ENCODE results near the gene CHTOP.
"Not testable (repeated sequence)": the region's sequence is repeated elsewhere in the genome, so short reads cannot be mapped to it uniquely, and the experiment has no call there.

CHTOP gene

DNA sequence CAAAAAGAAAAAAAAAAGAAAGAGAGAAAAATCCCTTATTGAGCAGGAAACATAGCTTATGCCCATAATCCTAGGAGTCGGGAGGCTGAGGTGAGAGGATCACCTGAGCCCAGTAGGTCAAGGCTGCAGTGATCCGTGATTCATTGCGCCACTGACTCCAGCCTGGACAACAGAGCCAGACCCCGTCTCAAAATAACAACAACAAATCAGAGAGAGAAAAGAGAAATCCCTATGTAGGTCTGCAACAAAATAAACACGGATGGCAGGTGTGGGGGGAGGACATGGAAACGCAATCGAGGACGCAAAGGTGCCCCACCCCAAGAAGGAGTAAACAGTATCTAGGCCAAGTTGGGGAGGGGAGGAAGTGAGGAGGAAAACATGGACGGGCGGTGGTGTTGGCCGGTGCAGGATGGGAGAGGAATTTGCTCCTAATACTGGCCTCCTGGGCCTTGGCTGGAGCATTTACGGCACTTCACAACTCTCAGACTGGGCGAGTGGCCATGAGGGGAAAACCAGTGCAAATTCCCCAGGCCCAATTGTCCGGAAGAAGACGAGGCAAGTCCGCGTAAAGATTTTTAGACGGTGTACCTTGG is 609 bp upstream of the CHTOP start:
- H3K27me3 Mint-ChIP-seq (ENCODE audit: low read depth) = no peaks in the 10 kb centered on the region
- peaks cover 28% of the 10 kb centered on the region for H3K4me1 Mint-ChIP-seq (ENCODE audit: low read depth)
- no peak for DNase-seq (ENCODE audit: low spot score)
- peak overlapping the region; percentile 100 for H3K27ac Mint-ChIP-seq
- peak overlapping the region; percentile 95 for H3K4me3 Mint-ChIP-seq
- no peaks in the 10 kb centered on the region for H3K9me3 Mint-ChIP-seq
- peaks cover 24% of the 10 kb centered on the region for H3K36me3 Mint-ChIP-seq (ENCODE audit: low read depth)

DNA sequence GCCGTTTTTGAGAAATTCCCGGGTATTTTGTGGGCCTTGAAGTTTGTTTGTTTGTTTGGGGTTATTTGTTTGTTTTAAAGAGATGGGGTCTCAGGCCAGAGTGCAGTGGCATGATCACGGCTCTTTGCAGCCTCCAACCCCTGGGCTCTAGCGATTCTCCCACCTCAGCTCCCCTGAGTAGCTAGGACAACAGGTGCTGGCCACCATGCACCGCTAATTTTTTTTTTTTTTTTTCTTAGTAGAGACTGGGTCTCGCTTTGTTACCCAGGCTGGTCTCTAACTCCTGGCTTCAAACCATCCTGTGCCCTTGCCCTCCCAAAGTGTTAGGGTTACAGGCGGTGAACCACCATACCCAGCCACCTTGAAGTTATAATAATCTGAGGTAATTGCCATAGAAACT is 2.0 kb downstream of the CHTOP start:
- Mint-ChIP-seq H3K4me1 (ENCODE audit: low read depth) (peaks cover 27% of the 10 kb centered on the region), H3K9me3 (no peaks in the 10 kb centered on the region), H3K4me3 (peak overlapping the region; percentile 95), H3K27ac (peak overlapping the region; percentile 70), H3K36me3 (ENCODE audit: low read depth) (peaks cover 38% of the 10 kb centered on the region), H3K27me3 (ENCODE audit: low read depth) (no peaks in the 10 kb centered on the region)
- no peak for DNase-seq (ENCODE audit: low spot score)

DNA sequence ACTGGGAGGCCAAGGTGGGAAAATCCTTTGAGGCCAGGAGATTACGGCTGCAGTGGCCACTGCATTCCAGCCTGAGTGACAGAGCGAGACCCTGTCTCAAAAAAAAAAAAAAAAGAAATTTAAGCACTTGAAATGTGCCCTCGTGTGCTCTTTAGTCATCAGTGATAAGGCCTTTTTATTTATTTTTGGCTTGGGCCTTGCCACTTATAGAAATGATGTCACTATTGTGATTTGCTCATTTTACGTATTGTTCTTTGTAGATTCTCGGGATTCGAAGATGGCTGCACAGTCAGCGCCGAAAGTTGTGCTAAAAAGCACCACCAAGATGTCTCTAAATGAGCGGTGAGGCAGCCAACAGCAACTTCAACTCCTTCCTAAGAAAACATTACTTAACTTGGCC is 2.4 kb downstream of the CHTOP start:
- Mint-ChIP-seq H3K27ac (no peak overlapping the region), H3K4me3 (no peak overlapping the region), H3K4me1 (ENCODE audit: low read depth) (peaks cover 28% of the 10 kb centered on the region), H3K27me3 (ENCODE audit: low read depth) (no peaks in the 10 kb centered on the region), H3K36me3 (ENCODE audit: low read depth) (peaks cover 43% of the 10 kb centered on the region), H3K9me3 (no peaks in the 10 kb centered on the region)
- no peak for DNase-seq (ENCODE audit: low spot score)

DNA sequence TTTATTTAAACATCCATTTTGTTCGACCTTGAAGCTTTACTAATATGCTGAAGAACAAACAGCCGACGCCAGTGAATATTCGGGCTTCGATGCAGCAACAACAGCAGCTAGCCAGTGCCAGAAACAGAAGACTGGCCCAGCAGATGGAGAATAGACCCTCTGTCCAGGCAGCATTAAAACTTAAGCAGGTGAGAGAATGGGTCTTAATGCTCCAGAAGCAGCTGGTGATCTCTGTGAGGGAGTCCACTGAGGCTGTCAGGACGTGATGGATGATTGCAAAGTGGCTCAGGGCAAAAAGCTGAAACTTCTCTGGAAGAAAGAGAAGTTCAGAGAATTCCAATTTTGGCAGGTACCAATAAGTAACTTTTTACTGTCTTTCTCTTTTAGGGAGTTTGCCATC is 4.4 kb downstream of the CHTOP start:
- Mint-ChIP-seq H3K4me1 (ENCODE audit: low read depth) (peaks cover 20% of the 10 kb centered on the region), H3K27ac (no peak overlapping the region), H3K4me3 (no peak overlapping the region), H3K27me3 (ENCODE audit: low read depth) (no peaks in the 10 kb centered on the region), H3K9me3 (no peaks in the 10 kb centered on the region), H3K36me3 (ENCODE audit: low read depth) (peaks cover 60% of the 10 kb centered on the region)
- DNase-seq (ENCODE audit: low spot score) = no peak

DNA sequence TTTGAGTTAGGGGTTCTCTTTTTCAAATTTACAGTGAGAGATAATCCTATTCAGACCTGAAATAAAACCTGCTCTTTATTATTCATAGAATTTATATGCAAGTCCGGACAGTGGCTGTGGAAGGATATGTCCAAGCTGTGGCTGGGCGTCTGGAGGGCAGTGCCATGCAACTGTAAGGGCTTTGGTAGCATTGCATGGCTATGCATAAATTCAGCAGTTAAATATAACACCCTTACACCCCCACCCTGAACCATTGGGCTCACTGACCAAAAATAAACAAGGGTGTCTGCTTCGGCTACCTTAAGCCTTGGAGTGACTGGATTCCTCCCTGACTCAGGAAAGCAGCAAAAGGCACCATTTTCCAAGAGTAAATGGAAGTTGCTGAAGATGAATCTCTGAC is 5.4 kb downstream of the CHTOP start:
- H3K4me1 Mint-ChIP-seq (ENCODE audit: low read depth) = peaks cover 20% of the 10 kb centered on the region

DNA sequence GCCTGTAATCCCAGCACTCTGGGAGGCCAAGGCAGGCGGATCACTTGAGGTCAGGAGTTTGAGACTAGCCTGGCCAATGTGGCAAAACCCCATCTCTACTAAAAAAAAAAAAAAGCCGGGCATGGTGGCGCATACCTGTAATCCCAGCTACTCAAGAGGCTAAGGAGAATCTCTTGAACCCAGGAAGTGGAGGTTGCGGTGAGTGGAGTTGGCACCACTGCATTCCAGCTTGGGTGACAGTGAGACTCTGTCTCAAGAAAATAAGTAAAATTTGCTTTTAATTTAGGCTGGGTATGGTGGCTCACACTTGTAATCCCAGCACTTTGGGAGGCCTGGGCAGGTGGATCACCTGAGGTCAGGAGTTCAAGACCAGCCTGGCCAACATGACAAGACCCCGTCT is 6.3 kb downstream of the CHTOP start:
- DNase-seq (ENCODE audit: low spot score); H3K4me3 Mint-ChIP-seq; H3K27ac Mint-ChIP-seq; H3K27me3 Mint-ChIP-seq (ENCODE audit: low read depth); H3K9me3 Mint-ChIP-seq: not testable (repeated sequence)
- Mint-ChIP-seq H3K36me3 (ENCODE audit: low read depth) (peaks cover 74% of the 10 kb centered on the region), H3K4me1 (ENCODE audit: low read depth) (peaks cover 20% of the 10 kb centered on the region)

More for the DNA sequence above, 5.4 kb downstream of the CHTOP start:
- Mint-ChIP-seq H3K4me3 (no peak overlapping the region), H3K9me3 (no peaks in the 10 kb centered on the region), H3K27ac (no peak overlapping the region), H3K27me3 (ENCODE audit: low read depth) (no peaks in the 10 kb centered on the region), H3K36me3 (ENCODE audit: low read depth) (peaks cover 69% of the 10 kb centered on the region)
- DNase-seq (ENCODE audit: low spot score) = no peak

DNA sequence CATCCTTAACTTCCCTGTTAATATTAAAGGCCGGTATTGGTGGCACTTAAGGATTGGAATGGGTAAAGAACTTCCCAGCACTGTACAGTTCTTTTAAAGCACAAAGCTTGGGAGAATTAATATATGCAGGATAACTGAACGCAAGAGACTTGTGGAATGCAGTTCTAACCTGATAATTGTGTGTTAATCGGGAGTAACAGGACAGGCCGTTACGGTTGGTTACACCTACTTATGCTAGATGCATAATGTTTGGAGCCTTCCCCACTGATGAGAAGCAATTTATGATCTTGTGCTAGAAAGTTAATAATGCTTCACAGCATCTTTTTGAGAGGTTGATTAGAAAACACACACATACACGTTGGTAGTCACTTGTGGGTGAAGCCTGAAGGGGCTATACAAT is 7.0 kb downstream of the CHTOP start:
- Mint-ChIP-seq H3K36me3 (ENCODE audit: low read depth) (peaks cover 77% of the 10 kb centered on the region), H3K27ac (no peak overlapping the region), H3K4me1 (ENCODE audit: low read depth) (peaks cover 23% of the 10 kb centered on the region), H3K27me3 (ENCODE audit: low read depth) (no peaks in the 10 kb centered on the region), H3K9me3 (no peaks in the 10 kb centered on the region), H3K4me3 (no peak overlapping the region)
- DNase-seq (ENCODE audit: low spot score) = no peak

DNA sequence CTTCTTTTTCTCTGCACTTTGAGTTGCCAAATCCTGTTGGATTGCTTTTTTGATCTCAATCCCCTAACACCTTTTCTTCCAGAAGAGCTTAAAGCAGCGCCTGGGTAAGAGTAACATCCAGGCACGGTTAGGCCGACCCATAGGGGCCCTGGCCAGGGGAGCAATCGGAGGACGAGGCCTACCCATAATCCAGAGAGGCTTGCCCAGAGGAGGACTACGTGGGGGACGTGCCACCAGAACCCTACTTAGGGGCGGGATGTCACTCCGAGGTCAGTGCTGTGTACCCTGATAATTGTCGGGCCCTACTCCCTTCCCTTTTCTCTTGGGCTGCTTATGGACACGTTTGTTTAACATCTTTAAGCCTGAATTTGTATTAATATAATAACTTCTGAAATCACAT is 8.3 kb downstream of the CHTOP start:
- Mint-ChIP-seq H3K4me3 (no peak overlapping the region), H3K27me3 (ENCODE audit: low read depth) (no peaks in the 10 kb centered on the region), H3K36me3 (ENCODE audit: low read depth) (peaks cover 79% of the 10 kb centered on the region), H3K9me3 (no peaks in the 10 kb centered on the region), H3K4me1 (ENCODE audit: low read depth) (peaks cover 23% of the 10 kb centered on the region), H3K27ac (no peak overlapping the region)
- DNase-seq (ENCODE audit: low spot score) = no peak

DNA sequence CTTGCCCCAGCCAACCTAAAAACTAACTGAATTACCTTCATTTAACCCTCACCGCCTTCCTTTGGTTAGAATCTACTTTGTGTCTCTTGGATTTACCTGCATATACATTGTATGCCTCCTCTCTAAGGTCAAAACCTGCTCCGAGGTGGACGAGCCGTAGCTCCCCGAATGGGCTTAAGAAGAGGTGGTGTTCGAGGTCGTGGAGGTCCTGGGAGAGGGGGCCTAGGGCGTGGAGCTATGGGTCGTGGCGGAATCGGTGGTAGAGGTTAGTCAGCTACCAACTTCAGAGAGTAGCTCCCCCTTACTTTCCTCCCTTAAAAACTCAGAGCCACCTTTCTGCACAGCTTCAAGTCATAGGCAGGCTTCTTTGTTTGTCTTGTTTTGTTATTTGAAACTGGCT is 9.2 kb downstream of the CHTOP start:
- Mint-ChIP-seq H3K27me3 (ENCODE audit: low read depth) (no peaks in the 10 kb centered on the region), H3K36me3 (ENCODE audit: low read depth) (peaks cover 79% of the 10 kb centered on the region), H3K4me3 (no peak overlapping the region), H3K27ac (no peak overlapping the region), H3K9me3 (no peaks in the 10 kb centered on the region), H3K4me1 (ENCODE audit: low read depth) (peaks cover 22% of the 10 kb centered on the region)
- no peak for DNase-seq (ENCODE audit: low spot score)

DNA sequence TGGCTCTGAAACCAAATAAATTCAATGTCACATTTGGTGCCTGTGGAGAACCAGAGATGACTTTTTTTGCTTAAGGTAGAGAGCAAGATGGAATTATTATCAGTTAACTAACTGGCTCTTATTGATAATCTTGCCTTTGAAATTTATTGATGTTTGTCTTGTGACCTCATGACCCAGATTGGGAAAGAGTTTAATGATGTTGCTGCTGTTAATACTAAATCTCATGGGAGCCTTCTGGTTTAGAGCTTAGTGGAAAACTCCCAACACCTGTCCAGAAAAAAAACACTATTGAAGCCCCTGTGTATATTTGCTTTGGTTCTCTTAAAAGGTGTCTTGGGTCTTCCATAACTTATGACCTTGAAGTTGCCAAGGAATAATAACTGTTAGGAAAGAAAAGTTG is 9.9 kb downstream of the CHTOP start:
- no peak overlapping the region for H3K4me3 Mint-ChIP-seq
- peaks cover 22% of the 10 kb centered on the region for H3K4me1 Mint-ChIP-seq (ENCODE audit: low read depth)
- peaks cover 73% of the 10 kb centered on the region for H3K36me3 Mint-ChIP-seq (ENCODE audit: low read depth)
- no peak overlapping the region for H3K27ac Mint-ChIP-seq
- H3K9me3 Mint-ChIP-seq = no peaks in the 10 kb centered on the region
- no peaks in the 10 kb centered on the region for H3K27me3 Mint-ChIP-seq (ENCODE audit: low read depth)
- DNase-seq (ENCODE audit: low spot score) = no peak

DNA sequence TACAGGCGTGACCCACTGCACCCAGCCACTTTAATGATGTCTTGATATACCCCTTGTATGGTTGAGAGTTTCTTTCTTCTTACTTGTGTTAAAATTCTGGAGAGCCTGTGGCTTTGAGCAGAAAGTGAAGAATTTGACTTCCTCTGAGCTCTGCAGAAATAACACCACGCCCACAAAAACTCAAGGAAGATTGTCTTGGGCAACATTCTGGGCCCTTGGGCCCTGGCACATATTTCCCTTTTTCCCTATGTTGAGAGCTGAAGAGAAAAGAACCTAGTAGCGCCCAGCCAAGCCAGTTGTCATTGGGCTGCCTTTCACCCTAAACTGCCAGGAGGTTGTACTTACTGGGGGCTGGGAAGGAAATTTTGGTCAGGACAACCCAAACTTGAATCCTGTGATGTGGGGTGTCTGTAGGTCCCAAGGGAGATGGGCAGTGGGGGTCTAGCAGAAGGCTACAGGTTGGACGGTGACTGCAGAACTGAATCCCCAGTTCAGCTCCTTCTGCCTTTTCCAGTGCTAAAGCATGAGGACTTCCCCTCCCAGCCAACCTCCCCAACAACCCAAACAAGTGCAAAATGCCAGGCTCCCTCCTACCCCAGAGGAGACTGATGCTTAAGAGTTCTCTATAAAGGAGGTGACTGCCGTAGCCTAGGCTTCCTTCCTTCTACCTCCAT is 12.9 kb downstream of the CHTOP start:
- no peak overlapping the region for H3K4me3 Mint-ChIP-seq
- H3K4me1 Mint-ChIP-seq (ENCODE audit: low read depth) = peaks cover 24% of the 10 kb centered on the region
- H3K36me3 Mint-ChIP-seq (ENCODE audit: low read depth) = peaks cover 54% of the 10 kb centered on the region

DNA sequence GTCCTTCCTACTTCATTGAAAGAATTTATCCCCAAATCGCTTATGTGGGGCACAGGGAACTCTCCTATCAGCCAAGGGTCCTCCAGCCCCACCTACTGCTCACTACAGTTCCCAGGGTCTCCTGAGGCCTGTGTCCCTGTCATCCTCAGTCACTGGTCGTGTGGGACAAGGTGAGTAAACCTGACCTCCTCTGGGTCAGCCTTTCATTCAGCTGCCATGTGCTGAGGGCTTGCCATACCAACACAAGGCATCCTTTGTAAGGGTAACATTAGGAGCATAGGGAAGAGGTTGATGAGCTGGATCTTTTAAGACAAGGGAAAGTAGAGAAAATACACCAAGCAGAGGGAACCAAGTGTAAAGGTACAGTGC is 13.5 kb downstream of the CHTOP start:
- peaks cover 24% of the 10 kb centered on the region for H3K4me1 Mint-ChIP-seq (ENCODE audit: low read depth)
- no peak for DNase-seq (ENCODE audit: low spot score)
- H3K27ac Mint-ChIP-seq = peak overlapping the region; percentile 47
- no peak overlapping the region for H3K4me3 Mint-ChIP-seq
- no peaks in the 10 kb centered on the region for H3K27me3 Mint-ChIP-seq (ENCODE audit: low read depth)
- H3K36me3 Mint-ChIP-seq (ENCODE audit: low read depth) = peaks cover 49% of the 10 kb centered on the region
- no peaks in the 10 kb centered on the region for H3K9me3 Mint-ChIP-seq

More for the DNA sequence above, 12.9 kb downstream of the CHTOP start:
- peak overlapping the region; percentile 47 for H3K27ac Mint-ChIP-seq
- H3K27me3 Mint-ChIP-seq (ENCODE audit: low read depth) = no peaks in the 10 kb centered on the region
- H3K9me3 Mint-ChIP-seq = no peaks in the 10 kb centered on the region
- no peak for DNase-seq (ENCODE audit: low spot score)

DNA sequence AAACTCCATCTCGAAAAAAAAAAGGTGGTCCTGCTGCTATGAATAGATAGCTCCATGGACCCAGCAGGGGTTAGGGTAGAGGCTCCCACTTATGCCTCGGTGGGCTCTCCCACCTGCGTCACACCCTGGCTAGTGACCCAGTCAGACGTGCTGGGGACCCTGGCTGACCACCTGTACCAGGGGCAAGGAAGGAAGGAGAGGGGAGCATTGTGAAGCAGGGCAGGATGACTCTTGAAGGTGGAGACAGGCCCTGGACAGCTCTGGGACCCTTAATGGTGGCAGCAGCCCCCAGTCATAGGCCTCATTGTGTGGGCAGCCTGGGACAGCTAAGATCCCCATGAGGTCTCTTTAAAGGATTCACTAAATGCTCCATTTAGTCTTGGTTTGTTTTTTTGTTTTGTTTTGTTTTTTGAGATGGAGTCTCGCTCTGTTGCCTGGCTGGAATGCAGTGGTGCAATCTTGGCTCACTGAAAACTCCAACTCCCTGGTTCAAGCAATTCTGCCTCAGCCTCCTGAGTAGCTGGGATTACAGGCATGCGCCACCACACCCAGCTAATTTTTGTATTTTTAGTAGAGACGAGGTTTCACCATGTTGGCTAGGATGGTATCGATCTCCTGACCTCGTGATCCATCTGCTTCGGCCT is 14.3 kb downstream of the CHTOP start:
- peaks cover 43% of the 10 kb centered on the region for H3K36me3 Mint-ChIP-seq (ENCODE audit: low read depth)
- H3K4me3 Mint-ChIP-seq = no peak overlapping the region
- no peaks in the 10 kb centered on the region for H3K27me3 Mint-ChIP-seq (ENCODE audit: low read depth)
- no peaks in the 10 kb centered on the region for H3K9me3 Mint-ChIP-seq
- no peak for DNase-seq (ENCODE audit: low spot score)
- H3K4me1 Mint-ChIP-seq (ENCODE audit: low read depth) = peaks cover 22% of the 10 kb centered on the region
- H3K27ac Mint-ChIP-seq = no peak overlapping the region

DNA sequence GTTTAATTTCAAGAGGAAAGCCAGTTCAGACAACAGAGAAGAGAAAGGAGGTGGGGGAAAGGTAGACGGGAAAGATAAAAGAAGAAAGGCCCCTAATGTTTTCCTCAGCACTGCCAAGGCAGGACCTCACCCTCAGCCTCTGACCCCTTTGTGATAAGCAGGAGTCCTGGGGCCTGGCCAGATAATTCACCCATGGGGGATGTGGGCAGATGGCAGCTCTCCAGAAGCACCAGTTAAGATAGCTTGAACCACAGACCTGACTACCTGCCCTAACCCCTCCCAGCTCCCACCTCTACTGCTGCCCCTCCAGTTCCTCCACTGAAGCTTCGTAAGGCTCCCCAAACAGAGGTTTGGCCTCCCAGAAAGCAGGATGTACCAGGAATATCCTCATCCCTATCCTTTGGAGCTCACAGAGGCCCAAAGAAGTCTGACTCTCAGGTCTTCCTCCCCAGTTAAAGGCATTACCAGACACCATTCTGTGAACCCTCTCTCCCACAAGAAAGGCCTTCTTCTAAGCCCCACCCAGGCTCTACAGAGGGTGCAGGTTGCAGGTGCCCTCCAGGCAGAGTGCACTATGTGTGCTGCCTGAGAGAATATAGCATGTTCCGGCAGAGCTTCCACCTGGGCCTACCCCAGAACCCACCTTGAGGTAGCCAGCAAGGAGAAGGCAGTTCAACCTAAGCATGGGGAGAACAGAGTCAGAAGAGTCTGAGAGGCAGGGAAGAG is 15.4 kb downstream of the CHTOP start:
- Mint-ChIP-seq H3K4me1 (ENCODE audit: low read depth) (peaks cover 17% of the 10 kb centered on the region), H3K4me3 (no peak overlapping the region), H3K9me3 (no peaks in the 10 kb centered on the region), H3K27me3 (ENCODE audit: low read depth) (no peaks in the 10 kb centered on the region), H3K36me3 (ENCODE audit: low read depth) (peaks cover 32% of the 10 kb centered on the region), H3K27ac (peak overlapping the region; percentile 55)
- DNase-seq (ENCODE audit: low spot score) = no peak
